Kidney (tissue), 14 donors: ENCODE measurements around the gene LEKR1. TPM values are rescaled to one million over a fixed set of nuclear protein-coding genes. Genes with fewer than 3 reads are reported as not detected.

ENCODE experiments used
- DNase-seq, 5 donors: peaks; one replicate each; pipeline ENCODE4 v3.0.0-alpha.2; 2013 to 2020
- FAIRE-seq: peaks from 2 replicates; lab custom pipeline; 2012; peaks lifted over from hg19 to GRCh38; lab: Jason Lieb, UNC
- H3K27ac ChIP-seq, 2 donors: one replicate each; pipeline ENCODE4 v1.7.0; 2013; ENCODE audit warnings: low read depth in 2 of 2, low read length in 2 of 2, inconsistent platforms in 1 of 2
- H3K27me3 ChIP-seq: one replicate; pipeline ENCODE4 v1.7.1; 2013; ENCODE audit warnings: low read length, inconsistent platforms; ENCODE audit not compliant: control insufficient read depth, insufficient read depth
- H3K36me3 ChIP-seq, 3 donors: one replicate each; pipeline versions ENCODE4 v1.7.0 to v1.7.1; 2013; ENCODE audit warnings: low read length in 3 of 3, control low read depth in 1 of 3, inconsistent platforms in 1 of 3; ENCODE audit not compliant: insufficient read depth in 3 of 3, control insufficient read depth in 2 of 3
- H3K4me1 ChIP-seq, 3 donors: one replicate each; pipeline versions ENCODE4 v1.7.0 to v1.7.1; 2013; ENCODE audit warnings: low read length in 3 of 3, inconsistent platforms in 1 of 3, low read depth in 1 of 3; ENCODE audit not compliant: control insufficient read depth in 2 of 3, insufficient read depth in 2 of 3
- H3K4me3 ChIP-seq, 3 donors: one replicate each; pipeline versions ENCODE4 v1.7.0 to v1.8.1; 2013; ENCODE audit warnings: low read length in 3 of 3, control low read depth in 1 of 3, inconsistent platforms in 1 of 3
- H3K9ac ChIP-seq, 3 donors: one replicate each; pipeline versions ENCODE4 v1.7.0 to v1.7.1; 2013; ENCODE audit warnings: low read length in 3 of 3, control low read depth in 1 of 3, inconsistent platforms in 1 of 3
- H3K9me3 ChIP-seq, 3 donors: one replicate each; pipeline versions ENCODE4 v1.7.0 to v1.7.1; 2013; ENCODE audit warnings: low read length in 3 of 3, control low read depth in 1 of 3, inconsistent platforms in 1 of 3; ENCODE audit not compliant: control insufficient read depth in 2 of 3, insufficient read depth in 1 of 3
- intact Hi-C: fragments of 100-400 bp; cut with DNase I; formaldehyde crosslinking; loops from one replicate; pipeline ENCODE4 v1.11.1; 2022
- polyA plus RNA-seq: library from polyadenylated mRNA; stranded (reverse); fragments of 350-450 nt; fragmentation: Illumina TruSeq; extraction: RNeasy Lipid Tissue Mini Kit (QIAGEN cat#74804); gene quantifications from one replicate; pipeline ENCODE4 v1.2.3, GENCODE V29; 2014; ENCODE audit warnings: low read depth, low replicate concordance; ENCODE audit not compliant: insufficient read depth
- total RNA-seq: library from RNA; stranded (reverse); fragmentation: NEBNext Ultra II Directional; extraction: Animal tissue kit (Norgen Biotek cat#: 25700); gene quantifications from one replicate; pipeline ENCODE4 v1.2.1, GENCODE V29; 2021
- TF ChIP-seq, protein P1 (sequence below): IDR thresholded peaks from 3 replicates; pipeline ENCODE4 v1.5.1; 2012; ENCODE audit warnings: mild to moderate bottlenecking, moderate library complexity, borderline replicate concordance; ENCODE audit not compliant: insufficient read depth; ENCODE audit errors: extremely low read depth
- donor health status: control.
- donor health status: control.
- donor health status: control.
- donor health status: control.
- donor health status: control.
- donor health status: DM: yes; HTN: yes; CAD: no.
- donor health status: Normal renal cell carcinoma (clear cell type).

LEKR1 gene
- total and polyA plus RNA-seq, 2 donors from 2014 or later, result 1.6 to 1.8 TPM

GRCh38 chr3:157021679-157022078 is 195.5 kb downstream of the LEKR1 start:
- DNase-seq (no peak), FAIRE-seq (no peak)
- intact Hi-C loops, result no loop called here
- H3K9ac ChIP-seq, result no peak overlapping the region
- H3K27me3 ChIP-seq, result no peaks in the 10 kb centered on the region
- H3K4me3 ChIP-seq, result no peak overlapping the region
- no peak overlapping the region for H3K27ac ChIP-seq
- TF ChIP-seq, protein P1, sequence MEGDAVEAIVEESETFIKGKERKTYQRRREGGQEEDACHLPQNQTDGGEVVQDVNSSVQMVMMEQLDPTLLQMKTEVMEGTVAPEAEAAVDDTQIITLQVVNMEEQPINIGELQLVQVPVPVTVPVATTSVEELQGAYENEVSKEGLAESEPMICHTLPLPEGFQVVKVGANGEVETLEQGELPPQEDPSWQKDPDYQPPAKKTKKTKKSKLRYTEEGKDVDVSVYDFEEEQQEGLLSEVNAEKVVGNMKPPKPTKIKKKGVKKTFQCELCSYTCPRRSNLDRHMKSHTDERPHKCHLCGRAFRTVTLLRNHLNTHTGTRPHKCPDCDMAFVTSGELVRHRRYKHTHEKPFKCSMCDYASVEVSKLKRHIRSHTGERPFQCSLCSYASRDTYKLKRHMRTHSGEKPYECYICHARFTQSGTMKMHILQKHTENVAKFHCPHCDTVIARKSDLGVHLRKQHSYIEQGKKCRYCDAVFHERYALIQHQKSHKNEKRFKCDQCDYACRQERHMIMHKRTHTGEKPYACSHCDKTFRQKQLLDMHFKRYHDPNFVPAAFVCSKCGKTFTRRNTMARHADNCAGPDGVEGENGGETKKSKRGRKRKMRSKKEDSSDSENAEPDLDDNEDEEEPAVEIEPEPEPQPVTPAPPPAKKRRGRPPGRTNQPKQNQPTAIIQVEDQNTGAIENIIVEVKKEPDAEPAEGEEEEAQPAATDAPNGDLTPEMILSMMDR, result no peak
- H3K9me3 ChIP-seq, result no peaks in the 10 kb centered on the region
- H3K36me3 ChIP-seq, result no peaks in the 10 kb centered on the region
- H3K4me1 ChIP-seq, result no peaks in the 10 kb centered on the region

GRCh38 chr3:157023226-157023625 is 197.1 kb downstream of the LEKR1 start:
- Histone ChIP-seq H3K9me3 (no peaks in the 10 kb centered on the region), H3K27me3 (no peaks in the 10 kb centered on the region), H3K36me3 (no peaks in the 10 kb centered on the region), H3K9ac (no peak overlapping the region), H3K4me1 (no peaks in the 10 kb centered on the region), H3K27ac (no peak overlapping the region), H3K4me3 (no peak overlapping the region)
- FAIRE-seq (no peak), DNase-seq (no peak)
- TF ChIP-seq, protein P1, result no peak
- intact Hi-C loops, result no loop called here

- Histone ChIP-seq H3K36me3 (no peaks in the 10 kb centered on the region), H3K27ac (no peak overlapping the region), H3K9me3 (no peaks in the 10 kb centered on the region), H3K27me3 (no peaks in the 10 kb centered on the region), H3K4me1 (no peaks in the 10 kb centered on the region), H3K4me3 (no peak overlapping the region), H3K9ac (no peak overlapping the region)
- DNase-seq (peak in 2 of 5 donors; percentile 6 to 46), FAIRE-seq (no peak)
- TF ChIP-seq, protein P1, result no peak
- intact Hi-C loops, result no loop called here
These were observed 199.9 kb downstream of the LEKR1 start for GRCh38 chr3:157026091-157026490.
